GM18868 (cell line): ENCODE results near the gene C9.
A peak's percentile ranks its signal among the peaks of the same experiment; 100 is the strongest.
"Not testable (repeated sequence)": the region's sequence is repeated elsewhere in the genome, so short reads cannot be mapped to it uniquely, and the experiment has no call there.

Experiments
- ATAC-seq: cut with Tn5 transposase; IDR thresholded peaks from one replicate; pipeline ENCODE4 v1.9.1; 2021; ENCODE audit warnings: mild to moderate bottlenecking, moderate library complexity; ENCODE audit not compliant: unreplicated experiment

Gene C9

GRCh38 chr5:39373791-39374190 is 9.5 kb upstream of the C9 start:
- ATAC-seq = no peak

DNA sequence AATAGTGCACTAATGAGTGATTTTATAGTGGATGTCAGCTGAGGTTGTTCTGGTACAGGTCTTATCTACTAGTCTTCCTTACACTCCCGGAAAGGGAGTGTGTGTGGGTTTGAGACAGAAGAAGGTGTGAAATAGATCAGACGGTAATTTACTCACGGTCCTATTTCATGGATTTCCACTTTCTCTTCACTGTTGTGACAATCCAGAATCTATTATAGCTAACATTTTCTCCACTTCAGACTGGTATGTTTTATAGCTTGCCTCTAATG is 7.0 kb upstream of the C9 start:
- ATAC-seq = no peak

GRCh38 chr5:39370555-39371366 is 6.5 kb upstream of the C9 start:
- ATAC-seq = no peak

- no peak for ATAC-seq
Measured at GRCh38 chr5:39369123-39369815, 5.0 kb upstream of the C9 start.

DNA sequence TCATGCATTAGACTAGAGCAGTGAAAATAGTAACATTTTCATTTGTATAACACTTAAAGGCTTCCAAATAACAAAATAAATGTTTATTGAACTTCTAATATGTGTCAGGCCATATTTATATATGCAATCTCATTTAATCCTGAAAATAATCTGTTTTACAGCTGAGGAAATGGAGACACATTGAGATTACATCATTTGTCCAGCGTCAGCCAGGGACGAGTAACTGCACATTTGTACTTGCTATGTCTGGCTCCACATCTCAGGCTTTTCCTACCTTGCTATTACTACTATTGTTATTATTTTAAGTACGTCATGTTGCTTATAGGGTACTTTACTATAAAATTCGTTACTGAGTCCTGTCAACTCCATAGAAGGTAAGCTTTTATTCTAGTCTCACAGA is 3.8 kb upstream of the C9 start:
- no peak for ATAC-seq

DNA sequence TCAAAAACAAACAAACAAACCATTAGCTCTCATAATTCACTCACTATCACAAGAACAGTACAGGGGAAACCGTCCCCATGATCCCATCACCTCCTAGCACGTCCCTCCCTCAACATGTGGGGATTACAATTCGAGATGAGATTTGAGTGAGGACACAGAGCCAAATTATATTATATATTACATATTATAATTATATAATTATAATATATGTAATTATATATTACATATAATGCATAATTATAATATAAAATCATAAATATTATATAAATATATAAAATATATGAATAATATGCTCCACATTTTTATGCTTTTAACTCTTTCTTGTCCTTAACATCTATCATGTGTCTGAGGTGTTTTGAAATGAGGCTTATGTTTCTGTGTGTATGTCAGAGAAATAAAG is 3.4 kb upstream of the C9 start:
- ATAC-seq = no peak

DNA sequence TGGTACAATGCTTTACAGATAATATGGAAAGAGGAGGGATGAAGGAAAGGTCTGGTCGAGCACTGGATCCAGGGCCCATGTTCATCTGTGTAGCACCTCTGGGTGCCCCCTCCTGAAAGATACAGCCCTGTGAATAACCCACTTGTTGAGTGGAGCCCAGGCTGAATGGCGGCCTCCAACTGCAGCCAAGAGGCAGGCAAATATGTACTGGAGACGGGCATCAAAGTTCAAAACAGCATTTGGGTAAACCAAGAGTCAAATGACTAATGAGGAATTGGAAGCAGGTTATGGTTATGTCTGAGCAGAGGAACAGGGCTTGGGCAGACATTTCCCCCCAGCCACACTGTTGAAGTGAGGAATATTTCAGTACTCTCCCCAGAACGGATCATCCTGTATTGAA is 1.1 kb downstream of the C9 start:
- no peak for ATAC-seq

DNA sequence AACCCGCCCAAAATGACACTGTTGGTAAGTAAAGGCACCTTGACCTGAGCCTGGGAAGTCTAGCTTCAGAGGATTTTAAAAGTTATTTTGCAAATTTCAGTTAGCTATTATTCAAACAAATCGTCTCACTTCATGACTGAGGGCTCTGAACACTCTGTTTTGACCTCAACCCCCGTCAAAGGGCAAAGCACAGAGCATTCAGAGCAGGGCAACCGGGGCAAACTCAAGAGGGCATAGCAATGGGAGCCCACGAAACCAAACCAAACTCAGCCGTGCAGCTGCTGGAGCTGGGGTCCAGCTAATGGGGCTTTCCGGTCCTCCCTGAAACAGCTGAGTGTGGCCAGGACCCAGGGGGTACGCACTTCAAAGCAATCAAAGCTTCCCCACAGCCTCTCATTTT is 1.6 kb downstream of the C9 start:
- no peak for ATAC-seq

GRCh38 chr5:39361306-39361705 is 3.0 kb downstream of the C9 start:
- no peak for ATAC-seq

DNA sequence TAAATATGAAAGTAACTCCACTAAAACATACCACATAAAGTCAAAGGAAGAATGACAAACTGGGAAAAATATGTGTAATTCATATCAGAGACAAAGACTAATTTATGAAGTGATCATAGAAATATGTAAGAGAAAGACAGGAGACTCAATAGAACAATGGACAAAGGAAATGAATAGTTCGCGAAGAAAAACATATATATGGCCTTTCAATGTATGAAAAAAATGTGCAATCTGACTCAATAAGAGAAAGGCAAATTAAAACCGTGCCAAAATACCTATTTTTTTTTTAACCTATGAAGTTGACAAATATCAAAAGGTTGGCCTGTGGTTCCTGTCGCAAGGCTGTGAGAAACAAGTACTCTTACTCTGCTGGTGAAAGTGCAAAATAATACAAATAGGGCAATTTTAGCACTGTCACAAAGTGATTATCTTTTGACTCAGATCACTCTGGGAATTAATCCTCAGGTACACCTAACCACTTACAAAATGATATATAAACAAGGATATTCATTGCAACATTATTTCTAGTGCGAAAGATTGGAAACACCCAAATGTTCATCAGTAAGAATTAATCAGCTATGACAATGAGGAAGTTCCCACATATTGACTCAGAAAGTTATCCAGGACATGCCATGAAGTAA is 3.7 kb downstream of the C9 start:
- ATAC-seq = peak; percentile 45

DNA sequence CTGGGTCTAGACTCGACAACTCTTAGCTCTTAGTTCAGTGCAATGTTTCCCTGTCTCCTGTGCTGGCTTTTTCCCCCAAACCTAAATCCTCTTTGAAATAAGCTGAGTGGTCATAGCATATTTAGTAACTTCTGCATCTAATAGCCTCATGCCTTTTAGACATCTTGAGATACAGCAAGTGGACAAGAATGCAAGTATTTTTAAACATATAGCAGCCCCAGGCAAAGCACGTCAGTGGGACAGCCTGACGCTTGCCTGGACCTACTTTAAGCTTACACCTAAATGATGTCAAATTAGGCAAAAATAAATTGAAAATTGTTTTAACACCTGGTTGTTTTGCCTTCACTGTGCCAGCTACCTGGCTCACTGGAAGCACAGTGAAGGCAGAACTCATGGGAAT is 8.0 kb downstream of the C9 start:
- no peak for ATAC-seq

- ATAC-seq = no peak
Measured at GRCh38 chr5:39355324-39355723, 9.0 kb downstream of the C9 start.

DNA sequence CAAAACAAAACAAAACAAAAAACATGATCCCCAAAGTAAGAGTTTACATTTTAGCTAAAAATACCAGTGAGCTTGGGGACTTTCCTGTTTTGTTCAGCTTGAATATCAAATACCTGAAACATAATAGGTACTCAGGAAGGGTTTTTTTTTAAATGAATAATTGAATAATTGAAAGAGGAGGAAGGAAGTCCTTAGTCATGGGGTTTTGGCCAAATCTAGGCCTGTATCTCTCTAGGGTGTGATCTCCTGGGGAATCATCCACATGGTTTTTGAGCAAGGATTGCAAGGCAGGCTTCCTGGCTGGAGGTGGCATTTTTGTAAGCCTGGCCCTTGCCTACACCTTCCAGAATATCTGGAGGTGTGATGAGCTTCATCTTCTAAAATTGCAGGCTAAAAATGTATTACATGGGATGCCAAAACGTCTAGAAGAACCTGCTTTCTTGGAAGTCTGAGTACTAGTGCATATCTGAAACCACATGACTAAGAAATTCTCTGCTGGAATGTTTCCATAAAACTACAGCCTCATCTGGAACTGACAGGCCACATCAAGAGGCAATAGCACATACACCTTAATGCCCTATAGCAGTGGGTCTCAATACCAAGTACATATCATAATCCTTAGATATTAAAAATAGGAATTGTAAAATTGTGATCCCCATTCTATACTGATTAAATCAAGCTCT is 10.4 kb downstream of the C9 start:
- no peak for ATAC-seq

DNA sequence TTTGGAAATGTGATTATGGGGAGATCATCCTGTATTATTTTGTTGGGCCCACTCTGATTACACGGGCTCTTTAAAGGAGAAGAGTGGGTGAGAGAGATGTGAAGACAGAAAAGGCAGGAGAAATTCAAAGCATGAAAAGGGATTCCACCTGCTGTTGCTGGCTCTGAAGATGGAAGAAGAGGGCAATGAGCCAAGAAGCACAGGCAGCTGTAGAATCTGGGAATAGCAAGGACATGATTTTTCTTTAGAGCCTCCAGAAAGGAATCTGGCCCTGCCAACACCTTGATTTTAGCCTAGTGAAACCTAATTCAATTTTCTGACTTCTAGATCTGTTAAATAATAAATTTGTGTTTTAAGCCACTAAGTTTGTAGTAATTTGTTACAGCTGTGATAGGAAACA is 11.3 kb downstream of the C9 start:
- ATAC-seq = no peak

DNA sequence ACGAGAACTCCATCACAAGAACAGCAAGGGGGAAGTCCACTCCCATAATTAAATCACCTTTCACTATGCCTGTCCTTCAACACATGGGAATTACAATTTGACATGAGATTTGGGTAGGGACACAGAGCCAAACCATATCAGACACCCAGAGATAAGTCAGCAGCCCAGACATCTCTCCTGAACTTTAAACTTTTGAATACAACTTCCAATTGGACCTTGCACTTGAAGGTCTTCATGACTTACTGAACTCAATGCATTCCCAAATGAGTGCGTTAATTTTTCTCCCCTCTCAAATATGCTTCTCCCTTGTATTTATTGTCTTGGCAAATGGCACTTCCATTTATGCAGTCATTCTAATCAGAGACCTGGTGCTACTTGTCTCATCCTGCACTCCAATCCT is 12.1 kb downstream of the C9 start:
- ATAC-seq = no peak

DNA sequence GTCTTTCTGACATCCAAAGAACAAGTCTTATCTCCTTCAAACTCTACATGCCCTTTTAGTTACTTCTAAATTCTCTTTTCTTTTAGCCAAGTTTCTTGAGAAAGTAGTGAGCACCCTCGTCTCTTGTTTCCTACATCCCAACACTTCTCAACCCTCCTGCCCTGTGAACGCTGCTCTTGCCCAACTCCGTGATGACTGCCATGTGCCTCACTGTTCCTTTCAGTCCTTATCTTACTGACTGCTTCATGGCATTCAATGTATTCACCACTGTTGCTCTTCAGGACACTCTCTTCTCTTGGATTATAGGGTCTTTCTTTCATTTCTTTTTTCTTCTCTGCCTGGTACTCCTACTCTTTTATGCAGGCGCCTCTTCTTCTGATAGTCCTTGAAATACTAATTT is 14.8 kb downstream of the C9 start:
- ATAC-seq = no peak

DNA sequence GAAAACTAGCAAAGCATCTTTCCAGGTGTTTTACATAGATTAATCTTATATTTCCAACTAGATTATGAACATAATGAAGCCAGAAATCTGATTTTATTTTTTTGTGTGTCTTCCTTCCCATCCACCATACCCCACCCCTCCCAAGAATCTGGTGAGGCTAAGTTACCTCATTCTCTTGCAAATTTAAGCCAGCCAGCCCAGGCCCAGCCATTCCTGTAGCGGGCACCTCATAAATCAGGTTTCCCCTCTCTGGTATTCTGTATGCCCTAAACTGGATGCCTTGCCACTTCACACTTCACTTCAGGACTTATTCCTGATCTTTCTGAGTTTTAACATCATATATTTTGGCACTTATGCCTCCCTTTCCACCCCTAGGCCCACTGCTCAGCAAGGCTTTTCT is 21.8 kb downstream of the C9 start:
- no peak for ATAC-seq

DNA sequence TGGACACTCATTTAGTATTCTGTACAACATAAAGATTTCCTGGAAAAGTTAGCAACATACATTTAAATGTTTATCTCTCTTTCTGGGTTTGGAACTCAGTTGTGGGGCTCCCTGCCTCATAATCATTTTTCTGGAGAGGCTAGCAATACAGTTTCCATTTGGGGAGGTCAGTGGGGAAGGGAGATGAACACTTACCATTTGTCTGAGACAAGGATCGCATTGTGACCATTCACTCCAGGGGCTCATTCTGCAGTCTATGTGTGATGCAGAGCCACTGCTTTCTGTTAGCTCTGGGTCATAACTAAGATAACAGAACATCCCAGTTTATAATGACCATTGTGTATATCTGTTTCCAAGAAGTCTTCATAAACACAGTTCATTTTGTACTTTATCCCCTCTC is 22.4 kb downstream of the C9 start:
- no peak for ATAC-seq

GRCh38 chr5:39340506-39340905 is 23.8 kb downstream of the C9 start:
- ATAC-seq = no peak

DNA sequence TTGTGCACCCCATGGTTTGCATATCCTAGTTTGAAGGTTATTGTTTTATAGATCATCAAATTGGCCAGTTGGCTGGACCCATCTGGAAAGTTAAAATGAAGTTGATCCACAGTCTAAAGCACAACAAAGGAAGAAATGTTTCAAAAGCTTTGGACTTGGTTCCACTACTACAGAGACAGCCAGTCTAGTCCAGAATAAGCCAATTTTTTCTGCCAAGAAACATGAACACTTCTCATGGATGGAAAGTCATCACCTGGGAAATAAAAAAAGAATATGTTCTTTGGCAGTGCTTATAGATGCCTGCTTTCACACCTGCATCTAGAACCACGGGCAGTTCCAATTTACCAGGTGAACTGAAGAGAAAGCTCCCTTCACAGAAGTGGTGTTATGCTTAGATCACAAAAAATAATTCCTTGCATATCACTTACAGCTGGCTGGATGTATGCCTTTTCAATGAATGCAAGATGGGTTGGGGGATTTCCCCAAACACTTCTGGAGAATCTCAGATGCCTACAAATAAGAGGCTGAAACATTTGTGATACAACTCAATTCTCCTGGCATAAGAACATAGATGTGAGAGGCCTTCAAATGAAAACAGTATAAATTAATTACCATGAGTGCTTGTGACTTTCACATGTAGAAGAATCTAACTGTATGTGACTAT is 26.9 kb downstream of the C9 start:
- ATAC-seq = no peak

GRCh38 chr5:39334296-39334695 is 30.0 kb downstream of the C9 start:
- not testable (repeated sequence) for ATAC-seq
